HFF-Myc (cell line): ENCODE data around the gene MMP24OS.

Experiments used
- DNase-seq: peaks from one replicate; pipeline ENCODE4 v3.0.0-alpha.2; 2011; ENCODE audit warnings: low read depth; ENCODE audit errors: extremely low read depth
- H3K4me3 ChIP-seq: replicated peaks from 2 replicates; pipeline ENCODE4 v1.5.1; 2011; ENCODE audit warnings: low read depth, mild to moderate bottlenecking, control low read depth, low read length
- TF ChIP-seq, protein P1 (sequence below): IDR thresholded peaks from 2 replicates; pipeline ENCODE4 v1.5.1; 2012; ENCODE audit warnings: mild to moderate bottlenecking, low read depth, low read length, control low read depth; ENCODE audit errors: missing control alignments

Gene MMP24OS

DNA sequence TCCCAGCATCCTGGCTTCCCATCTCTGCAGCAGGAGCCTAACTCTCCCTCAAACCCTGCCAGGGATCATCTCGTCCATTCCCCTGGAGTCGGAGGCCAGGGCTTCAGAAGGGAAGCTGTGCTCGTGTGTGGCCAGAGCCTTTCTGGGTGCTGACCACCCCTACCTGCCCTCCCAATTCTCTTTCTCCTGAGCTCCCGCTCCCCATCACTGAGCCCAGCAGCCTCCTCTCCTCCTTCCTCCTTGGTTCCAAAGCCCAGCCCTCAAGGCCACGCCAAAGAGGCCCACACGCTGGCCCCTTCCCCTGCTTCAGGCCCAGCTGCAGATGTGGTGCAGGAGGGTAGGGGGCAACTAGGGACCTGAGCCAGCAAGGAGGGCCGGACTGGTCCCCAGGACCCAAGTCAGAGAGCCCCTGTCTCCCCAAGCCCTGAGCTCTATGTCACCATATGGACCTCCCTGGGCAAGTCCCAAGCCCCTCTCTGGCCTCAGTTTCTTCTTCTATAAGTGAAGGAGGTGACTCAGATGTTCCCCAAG lies 13.0 kb upstream of the MMP24OS start:
- TF ChIP-seq, protein P1, sequence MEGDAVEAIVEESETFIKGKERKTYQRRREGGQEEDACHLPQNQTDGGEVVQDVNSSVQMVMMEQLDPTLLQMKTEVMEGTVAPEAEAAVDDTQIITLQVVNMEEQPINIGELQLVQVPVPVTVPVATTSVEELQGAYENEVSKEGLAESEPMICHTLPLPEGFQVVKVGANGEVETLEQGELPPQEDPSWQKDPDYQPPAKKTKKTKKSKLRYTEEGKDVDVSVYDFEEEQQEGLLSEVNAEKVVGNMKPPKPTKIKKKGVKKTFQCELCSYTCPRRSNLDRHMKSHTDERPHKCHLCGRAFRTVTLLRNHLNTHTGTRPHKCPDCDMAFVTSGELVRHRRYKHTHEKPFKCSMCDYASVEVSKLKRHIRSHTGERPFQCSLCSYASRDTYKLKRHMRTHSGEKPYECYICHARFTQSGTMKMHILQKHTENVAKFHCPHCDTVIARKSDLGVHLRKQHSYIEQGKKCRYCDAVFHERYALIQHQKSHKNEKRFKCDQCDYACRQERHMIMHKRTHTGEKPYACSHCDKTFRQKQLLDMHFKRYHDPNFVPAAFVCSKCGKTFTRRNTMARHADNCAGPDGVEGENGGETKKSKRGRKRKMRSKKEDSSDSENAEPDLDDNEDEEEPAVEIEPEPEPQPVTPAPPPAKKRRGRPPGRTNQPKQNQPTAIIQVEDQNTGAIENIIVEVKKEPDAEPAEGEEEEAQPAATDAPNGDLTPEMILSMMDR = no peak
- no peak for DNase-seq

DNA sequence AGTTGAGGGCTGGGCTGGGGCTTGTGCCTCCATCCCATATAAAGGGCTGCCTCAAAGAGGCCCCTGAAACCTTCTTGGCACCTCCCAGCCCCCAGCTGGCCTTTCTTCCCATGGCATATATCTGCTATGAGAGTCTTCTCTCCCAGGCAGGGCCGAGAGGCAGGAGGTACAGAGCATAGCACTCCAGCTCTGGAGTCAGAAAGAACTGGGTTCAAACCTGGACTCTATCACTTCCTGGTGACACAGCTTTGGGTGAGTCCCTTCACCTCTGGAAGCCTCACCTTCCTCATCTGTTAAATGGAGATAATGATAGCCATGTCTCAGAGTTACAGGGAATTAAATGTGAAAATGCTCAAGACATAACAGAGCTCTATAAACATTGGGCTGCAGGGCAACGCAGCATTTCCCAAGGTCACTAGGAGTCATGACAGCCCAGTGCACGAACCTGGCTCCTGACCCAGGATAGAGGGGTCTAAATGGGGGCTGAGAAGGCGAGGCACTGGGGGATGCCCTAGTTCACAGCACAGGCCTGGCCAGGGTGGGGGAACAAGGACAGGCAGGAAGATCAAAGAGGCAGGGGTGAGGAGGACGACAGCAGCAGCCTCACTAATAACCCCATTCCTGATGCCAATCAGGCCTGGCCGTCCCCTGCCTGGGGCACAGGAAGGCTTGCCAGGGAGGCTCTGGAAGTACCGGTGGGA lies 12.4 kb upstream of the MMP24OS start:
- H3K4me3 ChIP-seq = no peak overlapping the region
- no peak for DNase-seq
- TF ChIP-seq, protein P1 = no peak

More for the DNA sequence above, 13.0 kb upstream of the MMP24OS start:
- H3K4me3 ChIP-seq = no peak overlapping the region

DNA sequence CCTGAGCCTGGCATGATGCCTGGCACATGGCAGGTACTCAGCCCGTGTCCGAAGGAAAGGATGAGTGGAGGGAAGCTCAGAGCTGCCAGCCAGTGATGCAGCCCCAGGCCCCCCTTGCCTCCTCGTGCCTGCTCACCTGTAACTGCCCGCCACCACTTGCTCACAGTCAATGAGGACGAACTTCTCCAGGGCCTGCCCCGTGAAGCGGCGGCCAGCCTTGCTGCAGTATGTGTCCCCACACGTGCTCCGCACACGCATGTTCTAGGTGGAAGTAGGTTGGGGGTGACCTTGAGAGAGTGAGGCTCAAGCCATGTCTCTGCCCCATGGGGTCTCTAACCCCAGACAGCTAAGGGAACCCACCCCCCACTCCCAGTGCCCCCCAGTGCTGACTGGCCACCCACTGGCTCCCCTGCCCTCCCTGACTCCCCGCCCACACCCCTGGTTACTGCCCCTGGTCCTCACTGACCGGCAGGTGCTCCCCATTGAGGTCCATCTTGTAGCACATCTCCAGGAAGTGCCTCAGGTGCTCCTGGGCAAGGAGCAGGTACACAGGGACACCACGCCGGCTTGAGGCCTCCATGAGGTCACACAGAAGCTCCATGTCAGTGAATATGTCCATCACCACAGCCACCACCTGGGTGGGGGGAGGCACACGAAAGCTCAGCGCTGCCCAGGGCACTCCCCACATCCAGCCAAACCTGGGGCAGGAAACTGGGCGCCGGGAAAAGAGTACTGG lies 10.6 kb upstream of the MMP24OS start:
- DNase-seq = no peak
- TF ChIP-seq, protein P1 = no peak
- no peak overlapping the region for H3K4me3 ChIP-seq

DNA sequence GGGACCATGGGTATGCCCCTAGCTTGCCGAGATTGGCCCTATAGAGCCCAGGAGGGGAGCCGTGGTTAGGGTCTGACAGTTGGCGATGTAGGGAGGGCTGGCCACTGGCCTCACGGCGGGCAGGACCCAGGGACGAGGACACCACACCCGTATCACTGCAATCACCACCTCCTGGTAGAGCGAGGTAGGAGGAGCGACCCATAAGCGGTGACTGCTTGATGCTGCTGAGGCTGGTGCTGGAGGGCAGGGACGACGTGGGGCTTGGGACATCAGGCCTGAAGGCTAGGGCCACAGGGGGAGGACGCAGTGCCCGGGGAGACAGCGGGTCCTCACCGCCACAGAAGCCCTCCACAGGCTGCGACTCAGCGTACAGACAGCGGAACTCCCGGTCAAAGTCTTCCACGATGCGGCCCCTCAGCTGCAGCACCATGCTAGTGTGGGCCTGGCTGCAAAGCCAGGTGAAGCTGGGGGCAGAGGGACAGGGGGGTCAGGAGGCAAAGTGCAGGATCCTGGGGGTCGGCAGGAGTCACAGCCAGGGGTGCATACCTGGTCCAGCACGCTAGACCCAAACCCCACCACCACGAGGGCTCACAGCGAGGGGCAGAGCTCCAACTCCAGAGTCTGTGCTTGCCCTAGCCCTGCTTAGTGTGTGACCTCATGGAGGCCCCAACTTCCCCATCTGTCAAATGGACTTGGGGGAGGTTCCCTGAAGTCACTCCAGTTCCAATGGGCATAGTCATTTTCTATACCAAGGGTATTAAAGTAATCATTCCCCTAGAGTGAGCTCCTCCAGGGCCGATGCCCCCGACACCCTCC lies 9.8 kb upstream of the MMP24OS start:
- TF ChIP-seq, protein P1 = no peak
- H3K4me3 ChIP-seq = no peak overlapping the region
- DNase-seq = no peak

DNA sequence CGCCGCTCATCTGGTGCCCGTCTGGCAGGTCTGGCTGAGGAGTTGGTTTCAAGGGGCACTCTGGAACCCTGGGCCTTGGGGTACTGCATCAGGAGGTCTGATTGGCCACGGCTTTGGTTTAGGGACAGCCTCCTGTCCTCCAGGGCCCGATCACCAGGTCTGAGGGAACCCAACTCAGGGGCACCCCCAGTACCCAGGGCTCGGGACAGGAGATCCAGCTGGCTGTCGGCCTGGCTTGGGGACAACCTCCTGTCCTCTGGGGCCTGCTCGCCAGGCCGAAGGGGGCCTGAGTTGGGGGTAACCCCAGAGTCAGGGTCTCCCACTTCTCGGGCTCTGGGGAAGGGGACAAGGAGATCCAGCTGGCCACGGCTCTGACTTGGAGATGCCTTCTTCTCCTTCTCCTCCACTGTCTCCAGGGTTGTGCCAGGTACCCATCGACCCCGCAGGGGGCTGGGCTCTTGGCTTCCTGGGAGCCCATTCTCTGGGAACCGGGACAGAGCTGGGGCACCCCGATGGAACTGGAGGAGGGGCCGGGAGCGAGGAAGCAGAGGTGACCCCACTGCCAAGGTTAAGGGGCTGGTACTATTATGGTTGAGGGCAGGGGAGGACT lies 9.1 kb upstream of the MMP24OS start:
- TF ChIP-seq, protein P1 = no peak
- DNase-seq = no peak

DNA sequence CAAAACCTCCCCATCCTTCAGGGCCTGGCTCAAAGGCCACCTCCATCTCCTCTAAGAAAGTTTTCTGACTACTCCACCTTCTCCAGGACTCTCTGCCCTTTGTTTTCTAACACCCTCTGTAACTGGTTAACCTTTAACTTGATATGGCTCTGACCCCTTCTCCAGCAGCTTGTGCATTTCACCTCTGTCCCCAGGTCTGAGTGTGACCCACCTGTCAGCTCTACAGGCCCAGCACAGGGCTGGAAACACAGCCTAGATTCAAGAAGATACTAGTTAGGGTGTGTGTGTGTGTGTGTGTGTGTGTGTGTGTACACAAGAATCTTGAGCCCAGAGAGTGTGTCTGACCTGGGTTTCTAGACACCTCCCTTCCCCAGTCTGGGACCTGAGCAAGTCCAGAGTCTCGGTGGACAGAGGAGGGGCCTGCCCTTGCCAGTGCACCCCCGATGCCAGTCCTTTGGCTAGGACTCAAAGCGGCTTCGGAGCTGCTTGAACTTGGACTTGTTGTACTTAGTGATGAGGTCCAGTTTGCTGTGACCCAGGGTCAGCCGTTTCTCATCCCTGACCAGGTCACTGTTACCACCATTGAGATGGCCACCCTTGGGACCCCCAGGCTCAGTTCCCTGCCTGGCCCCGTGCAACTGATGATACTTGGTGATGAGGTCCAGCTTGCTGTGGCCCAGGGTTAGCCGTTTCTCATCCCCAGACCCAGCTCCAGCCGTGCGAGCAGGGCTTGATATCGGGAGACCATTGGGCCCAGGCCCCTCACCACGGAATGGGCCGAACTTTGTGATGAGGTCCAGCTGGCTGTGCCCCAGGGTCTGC lies 8.4 kb upstream of the MMP24OS start:
- no peak overlapping the region for H3K4me3 ChIP-seq

More for the DNA sequence above, 9.1 kb upstream of the MMP24OS start:
- no peak overlapping the region for H3K4me3 ChIP-seq

More for the DNA sequence above, 8.4 kb upstream of the MMP24OS start:
- no peak for DNase-seq
- TF ChIP-seq, protein P1 = no peak
